HEK293 (cell line): ENCODE results near the gene MIS18A.
"Not testable (repeated sequence)": the region's sequence is repeated elsewhere in the genome, so short reads cannot be mapped to it uniquely, and the experiment has no call there.

ENCODE experiments used
- SP7 ChIP-seq: fragments of 450-650 bp; formaldehyde crosslinking; IDR thresholded peaks from 2 replicates; pipeline ENCODE4 v1.5.1; 2016; ENCODE audit warnings: missing biosample characterization, missing genetic modification characterization
- TF ChIP-seq, protein P1 (sequence below): fragments of 450-650 bp; formaldehyde crosslinking; IDR thresholded peaks from 2 replicates; pipeline ENCODE4 v1.5.1; 2016; ENCODE audit warnings: missing biosample characterization, missing genetic modification characterization

DNA sequence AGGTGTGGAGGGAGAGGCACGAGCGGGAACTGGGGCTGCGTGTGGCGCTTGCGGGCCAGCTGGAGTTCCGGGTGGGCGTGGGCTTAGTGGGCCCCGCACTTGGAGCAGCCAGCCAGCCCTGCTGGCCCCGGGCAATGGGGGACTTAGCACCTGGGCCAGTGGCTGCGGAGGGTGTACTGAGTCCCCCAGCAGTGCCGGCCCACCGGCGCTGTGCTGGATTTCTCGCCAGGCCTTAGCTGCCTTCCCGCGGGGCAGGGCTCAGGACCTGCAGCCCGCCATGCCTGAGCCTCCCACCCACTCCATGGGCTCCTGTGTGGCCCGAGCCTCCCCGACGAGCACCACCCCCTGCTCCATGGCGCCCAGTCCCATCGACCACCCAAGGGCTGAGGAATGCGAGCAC lies 13.5 kb downstream of the MIS18A start:
- TF ChIP-seq, protein P1, sequence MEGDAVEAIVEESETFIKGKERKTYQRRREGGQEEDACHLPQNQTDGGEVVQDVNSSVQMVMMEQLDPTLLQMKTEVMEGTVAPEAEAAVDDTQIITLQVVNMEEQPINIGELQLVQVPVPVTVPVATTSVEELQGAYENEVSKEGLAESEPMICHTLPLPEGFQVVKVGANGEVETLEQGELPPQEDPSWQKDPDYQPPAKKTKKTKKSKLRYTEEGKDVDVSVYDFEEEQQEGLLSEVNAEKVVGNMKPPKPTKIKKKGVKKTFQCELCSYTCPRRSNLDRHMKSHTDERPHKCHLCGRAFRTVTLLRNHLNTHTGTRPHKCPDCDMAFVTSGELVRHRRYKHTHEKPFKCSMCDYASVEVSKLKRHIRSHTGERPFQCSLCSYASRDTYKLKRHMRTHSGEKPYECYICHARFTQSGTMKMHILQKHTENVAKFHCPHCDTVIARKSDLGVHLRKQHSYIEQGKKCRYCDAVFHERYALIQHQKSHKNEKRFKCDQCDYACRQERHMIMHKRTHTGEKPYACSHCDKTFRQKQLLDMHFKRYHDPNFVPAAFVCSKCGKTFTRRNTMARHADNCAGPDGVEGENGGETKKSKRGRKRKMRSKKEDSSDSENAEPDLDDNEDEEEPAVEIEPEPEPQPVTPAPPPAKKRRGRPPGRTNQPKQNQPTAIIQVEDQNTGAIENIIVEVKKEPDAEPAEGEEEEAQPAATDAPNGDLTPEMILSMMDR (tag by site-specific recombination), result not testable (repeated sequence)
- TF ChIP-seq SP7 (tag by site-specific recombination), result not testable (repeated sequence)
